ENCODE data around the gene CACNA1C.

CACNA1C gene

DNA sequence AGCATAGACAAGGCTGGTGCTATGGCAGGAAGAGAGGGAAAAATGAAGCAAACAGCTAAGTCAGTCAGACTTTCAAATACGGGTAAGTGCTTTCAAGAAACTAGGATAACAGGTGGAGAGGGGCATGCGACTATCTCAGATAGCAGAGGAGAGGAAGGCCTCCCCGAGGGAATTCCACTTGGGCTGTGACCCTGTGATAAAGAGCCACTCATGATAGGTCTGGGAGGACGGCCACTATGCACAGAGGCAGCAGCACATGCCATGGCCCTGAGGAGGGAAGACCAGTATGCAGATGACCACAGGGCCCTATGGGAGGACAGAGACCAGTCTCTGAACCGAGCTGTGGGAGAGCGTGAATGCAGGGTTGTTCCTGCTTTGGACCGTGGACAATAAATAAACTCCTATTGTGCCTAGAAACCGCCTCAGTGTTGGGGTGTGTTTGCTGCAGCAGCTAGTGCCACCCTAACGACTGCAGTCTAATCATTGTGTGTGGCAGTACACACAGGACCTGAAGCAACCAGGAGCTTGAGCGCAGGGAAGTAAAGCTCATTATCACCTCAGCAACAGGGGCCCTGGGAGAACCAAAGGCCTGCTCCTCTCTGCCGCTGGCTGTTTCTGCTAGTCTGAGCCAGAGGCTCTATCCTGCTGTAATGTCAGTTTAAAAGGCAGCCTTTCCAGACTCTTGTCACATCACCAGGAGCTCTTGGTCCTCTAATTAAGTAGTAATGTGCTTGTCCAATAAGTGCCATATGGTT, 119.1 kb downstream of the CACNA1C start:
- no peak for DNase-seq (ENCODE audit: low read depth)

- no peak for DNase-seq (ENCODE audit: low read depth)
Measured at GRCh38 chr12:2172491-2173214, 119.9 kb downstream of the CACNA1C start.

- no peak for DNase-seq (ENCODE audit: low read depth)
Measured at GRCh38 chr12:2173971-2174370, 121.2 kb downstream of the CACNA1C start.

DNA sequence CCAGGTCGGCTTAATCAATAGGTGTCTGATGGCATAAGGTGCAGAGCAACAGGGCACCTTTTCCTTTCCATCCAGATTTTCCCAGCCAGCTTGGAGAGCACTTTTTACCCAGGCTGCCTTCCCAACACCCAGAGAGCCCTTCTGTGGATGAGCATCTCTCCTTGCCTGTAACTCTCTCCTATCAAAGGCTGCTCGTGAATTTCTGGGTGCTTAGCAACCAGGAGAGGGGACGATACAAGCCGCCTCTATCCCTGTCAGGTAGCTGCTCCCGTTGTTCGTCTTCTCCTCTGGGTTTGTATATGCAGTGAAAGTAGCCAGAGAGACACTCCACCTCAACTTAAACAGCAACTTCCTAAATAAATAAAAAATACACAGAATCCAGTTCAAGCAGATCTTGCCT, 124.2 kb downstream of the CACNA1C start:
- no peak for DNase-seq (ENCODE audit: low read depth)

- DNase-seq (ENCODE audit: low read depth): peak; percentile 57
Measured at GRCh38 chr12:2177751-2178150, 125.0 kb downstream of the CACNA1C start.

- DNase-seq (ENCODE audit: low read depth): no peak
Measured at GRCh38 chr12:2179058-2179457, 126.3 kb downstream of the CACNA1C start.

GRCh38 chr12:2179953-2180736, 127.4 kb downstream of the CACNA1C start:
- peak; percentile 99 for DNase-seq (ENCODE audit: low read depth)

DNA sequence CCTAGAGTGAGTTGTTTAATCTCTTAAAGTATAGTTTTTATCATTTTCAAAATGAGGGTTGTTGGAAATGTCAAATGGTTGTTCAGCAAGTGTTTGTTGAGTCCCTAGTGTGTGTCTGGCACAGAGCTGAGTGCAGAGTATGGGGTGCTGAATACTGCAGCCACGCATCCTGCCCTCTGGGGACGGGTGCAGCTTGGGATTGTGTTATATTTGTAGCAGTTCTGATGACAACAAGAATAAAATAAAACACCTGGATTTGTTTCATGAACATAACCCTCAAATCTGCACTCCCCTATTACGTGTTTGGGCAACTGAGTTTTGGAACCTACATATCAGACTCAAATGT, 127.9 kb downstream of the CACNA1C start:
- no peak for DNase-seq (ENCODE audit: low read depth)

DNA sequence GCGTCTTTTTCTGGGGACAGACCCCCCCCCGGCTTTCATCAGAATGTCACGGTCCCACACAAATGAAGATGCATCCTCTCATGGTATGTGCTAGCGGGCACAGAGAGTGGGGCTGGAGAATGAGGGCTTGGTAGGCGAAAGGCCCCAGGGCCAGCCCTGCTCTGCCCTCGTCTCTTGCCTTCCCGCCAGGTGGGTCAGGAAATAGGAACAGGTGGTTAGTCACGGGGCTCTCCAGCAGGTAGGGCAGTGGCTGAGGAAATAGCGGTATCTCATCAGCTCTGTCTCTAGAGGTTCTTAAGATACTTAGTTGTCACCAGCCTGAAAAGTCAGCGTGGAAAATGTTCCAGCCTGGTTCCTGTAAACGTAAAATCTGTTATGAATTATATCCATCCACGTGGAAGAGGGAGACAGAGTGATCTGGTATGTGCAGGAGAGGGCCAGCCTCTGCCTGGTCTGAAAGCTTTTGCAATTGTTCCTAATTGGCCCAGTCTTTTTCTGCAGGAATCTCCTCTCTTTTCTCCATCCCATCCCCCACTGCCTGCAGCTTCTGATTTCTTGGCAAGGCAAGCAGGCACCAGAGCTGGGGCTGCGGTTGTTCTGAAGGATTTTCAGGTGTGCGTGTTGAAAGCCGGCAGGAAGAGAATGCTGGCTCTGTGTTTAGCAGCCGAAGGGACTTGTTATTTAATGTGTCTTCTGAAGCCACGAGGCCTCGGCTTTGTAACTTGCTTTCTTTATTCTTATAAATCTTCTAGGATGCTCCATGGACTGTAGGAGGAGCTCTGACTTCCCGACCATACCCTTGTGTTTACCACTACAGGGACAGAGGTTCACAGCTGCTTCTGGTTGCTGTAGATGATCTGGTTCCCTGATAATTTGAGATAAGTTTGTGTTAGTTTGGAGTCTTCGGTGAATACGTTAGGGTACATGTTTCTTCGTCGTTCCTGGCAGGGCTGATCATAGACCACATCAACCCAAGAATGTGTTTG, 131.1 kb downstream of the CACNA1C start:
- peak; percentile 81 for DNase-seq (ENCODE audit: low read depth)

GRCh38 chr12:2185751-2186341, 133.1 kb downstream of the CACNA1C start:
- peak; percentile 83 for DNase-seq (ENCODE audit: low read depth)

GRCh38 chr12:2187195-2187945, 134.6 kb downstream of the CACNA1C start:
- no peak for DNase-seq (ENCODE audit: low read depth)

GRCh38 chr12:2190085-2190484, 137.3 kb downstream of the CACNA1C start:
- DNase-seq (ENCODE audit: low read depth): no peak

DNA sequence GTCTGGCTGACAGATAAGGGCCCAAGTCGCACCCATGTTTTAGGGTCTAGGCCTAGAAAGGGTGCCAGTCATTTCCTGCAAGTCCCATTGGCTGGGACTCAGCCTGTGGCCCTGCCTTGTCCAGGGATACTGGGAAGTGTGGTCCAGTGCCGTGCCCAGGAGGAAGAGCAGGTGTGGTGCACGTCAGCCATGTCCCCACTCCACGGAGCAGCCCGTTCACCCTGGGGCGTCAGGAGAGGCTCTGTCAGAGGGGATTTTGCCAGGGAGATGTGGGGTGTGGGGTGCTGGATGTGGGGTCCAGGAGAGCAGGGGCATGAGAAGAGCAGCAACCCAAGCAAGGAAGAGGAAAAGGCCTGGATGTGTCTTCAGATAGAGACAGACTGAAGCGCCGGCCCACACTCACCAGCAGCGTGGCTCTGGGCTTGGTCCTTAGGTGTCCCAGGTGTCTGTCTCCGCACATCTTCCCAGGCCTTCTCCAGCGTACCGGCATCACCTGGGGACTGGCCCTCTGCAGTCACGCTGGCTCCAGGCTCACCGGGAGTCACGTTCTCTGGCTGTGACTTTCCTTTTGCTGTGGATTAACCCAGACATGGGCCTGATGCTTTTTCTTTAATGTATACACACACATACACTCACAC, 138.2 kb downstream of the CACNA1C start:
- DNase-seq (ENCODE audit: low read depth): no peak

DNA sequence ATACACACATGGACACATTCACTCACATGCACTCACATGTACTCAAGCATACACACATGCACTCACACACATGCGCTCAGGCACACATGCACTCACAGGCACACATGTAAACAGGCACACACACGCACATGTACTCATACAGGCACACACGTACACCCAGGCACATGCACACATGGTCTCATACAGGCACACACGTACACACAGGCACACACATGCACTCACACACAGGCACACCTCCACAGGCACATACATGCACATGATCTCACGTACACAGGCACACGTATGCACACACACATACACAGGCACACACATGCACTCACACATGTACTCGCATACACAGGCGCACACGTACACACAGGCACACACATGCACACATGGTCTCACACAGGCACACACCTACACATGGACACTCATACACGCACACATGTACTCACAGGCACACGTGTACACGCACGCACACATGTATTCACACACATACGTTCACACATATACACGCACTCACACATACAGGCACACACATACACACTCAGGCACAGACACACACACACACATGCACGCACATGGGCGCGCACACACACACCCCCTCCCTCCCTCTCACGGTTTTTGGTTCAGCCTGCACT, 138.9 kb downstream of the CACNA1C start:
- DNase-seq (ENCODE audit: low read depth): no peak

GRCh38 chr12:2192231-2192630, 139.4 kb downstream of the CACNA1C start:
- no peak for DNase-seq (ENCODE audit: low read depth)

- peak; percentile 22 for DNase-seq (ENCODE audit: low read depth)
Measured at GRCh38 chr12:2194060-2194459, 141.3 kb downstream of the CACNA1C start.

- no peak for DNase-seq (ENCODE audit: low read depth)
Measured at GRCh38 chr12:2194571-2194970, 141.8 kb downstream of the CACNA1C start.

- no peak for DNase-seq (ENCODE audit: low read depth)
Measured at GRCh38 chr12:2195085-2195484, 142.3 kb downstream of the CACNA1C start.

GRCh38 chr12:2198005-2198501, 145.3 kb downstream of the CACNA1C start:
- DNase-seq (ENCODE audit: low read depth): peak; percentile 91

All from EH (cell line).